GM18907 (cell line): ENCODE data around the gene ADGRD2.

Experiments used
- ATAC-seq: cut with Tn5 transposase; IDR thresholded peaks from one replicate; pipeline ENCODE4 v1.9.1; 2021; ENCODE audit warnings: mild to moderate bottlenecking, moderate library complexity; ENCODE audit not compliant: unreplicated experiment

The ADGRD2 gene

GRCh38 chr9:124495126-124496074 is 45.1 kb downstream of the ADGRD2 start:
- ATAC-seq = no peak

- ATAC-seq = no peak
These were observed 45.8 kb downstream of the ADGRD2 start for GRCh38 chr9:124496075-124496449.

- no peak for ATAC-seq
These were observed 46.2 kb downstream of the ADGRD2 start for GRCh38 chr9:124496463-124496862.

DNA sequence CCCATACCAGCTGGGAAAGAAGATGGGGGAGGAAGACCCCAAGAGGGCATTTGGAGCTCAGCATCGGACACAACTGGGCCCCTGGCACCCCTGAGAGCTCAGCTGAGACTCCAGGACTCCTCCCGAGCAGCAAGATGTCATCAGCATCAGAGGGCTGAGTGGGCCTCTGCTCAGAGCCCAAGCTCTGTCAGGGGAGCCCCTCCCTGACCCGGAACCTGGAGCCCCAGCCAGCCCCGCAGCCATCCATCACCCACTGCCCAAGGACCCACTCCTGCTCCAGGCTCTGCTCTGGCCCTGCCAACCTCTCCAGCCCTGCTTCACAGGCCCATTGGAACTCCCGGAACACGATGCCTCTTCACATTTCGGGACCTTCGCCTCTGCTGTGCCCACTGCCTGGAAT is 47.2 kb downstream of the ADGRD2 start:
- ATAC-seq = no peak

DNA sequence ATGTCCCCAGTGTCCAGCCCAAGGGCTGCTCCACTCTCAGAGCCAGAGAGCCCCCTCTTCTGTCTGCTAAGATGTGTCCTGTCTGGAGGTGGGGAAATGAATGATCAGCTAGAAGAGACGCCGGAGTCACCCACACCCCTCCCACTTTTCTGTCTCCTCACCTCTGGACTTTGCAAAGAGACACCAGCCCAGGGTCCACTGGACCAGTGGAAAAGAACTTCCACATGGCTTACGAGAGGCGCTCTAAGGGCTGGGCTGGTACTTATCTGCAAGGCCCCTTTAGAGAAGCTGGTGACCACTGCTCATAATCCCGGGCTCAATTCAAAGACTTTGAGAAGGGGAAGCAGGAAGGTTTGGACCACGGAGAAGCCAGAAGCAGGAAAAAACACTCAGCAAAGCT is 47.8 kb downstream of the ADGRD2 start:
- ATAC-seq = no peak

DNA sequence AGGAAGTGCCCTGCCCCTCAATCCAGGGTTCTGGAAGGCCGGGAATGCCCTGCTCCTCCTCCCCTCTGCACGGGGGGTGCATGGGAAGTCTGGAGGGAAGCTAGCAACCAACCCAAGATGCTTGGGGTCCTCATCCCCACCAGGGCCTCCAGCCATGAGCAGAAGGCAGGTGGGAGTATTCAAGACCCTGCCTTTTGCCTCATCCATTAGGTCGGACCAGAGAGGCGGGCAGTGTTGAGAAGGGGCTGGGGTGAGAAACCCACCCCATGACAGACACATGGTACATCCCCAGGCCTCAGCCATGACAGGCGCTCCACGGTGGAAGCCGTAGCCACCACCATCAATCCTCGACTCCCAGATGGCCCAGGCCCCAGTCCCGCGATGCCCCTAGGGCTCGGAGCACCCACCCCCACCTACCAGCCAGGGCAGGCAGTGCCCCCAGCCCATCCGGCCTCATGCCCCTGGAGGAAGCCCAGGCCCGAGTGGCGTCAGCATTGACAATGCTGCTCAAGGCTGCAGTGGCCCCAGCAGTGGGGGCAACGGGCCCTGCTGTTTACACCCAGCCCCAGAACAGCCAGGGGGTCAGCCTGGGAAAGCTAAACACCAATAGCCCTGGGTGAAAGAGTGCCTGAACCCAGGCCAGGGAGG is 48.4 kb downstream of the ADGRD2 start:
- ATAC-seq = no peak

GRCh38 chr9:124499216-124499615 is 49.0 kb downstream of the ADGRD2 start:
- no peak for ATAC-seq

DNA sequence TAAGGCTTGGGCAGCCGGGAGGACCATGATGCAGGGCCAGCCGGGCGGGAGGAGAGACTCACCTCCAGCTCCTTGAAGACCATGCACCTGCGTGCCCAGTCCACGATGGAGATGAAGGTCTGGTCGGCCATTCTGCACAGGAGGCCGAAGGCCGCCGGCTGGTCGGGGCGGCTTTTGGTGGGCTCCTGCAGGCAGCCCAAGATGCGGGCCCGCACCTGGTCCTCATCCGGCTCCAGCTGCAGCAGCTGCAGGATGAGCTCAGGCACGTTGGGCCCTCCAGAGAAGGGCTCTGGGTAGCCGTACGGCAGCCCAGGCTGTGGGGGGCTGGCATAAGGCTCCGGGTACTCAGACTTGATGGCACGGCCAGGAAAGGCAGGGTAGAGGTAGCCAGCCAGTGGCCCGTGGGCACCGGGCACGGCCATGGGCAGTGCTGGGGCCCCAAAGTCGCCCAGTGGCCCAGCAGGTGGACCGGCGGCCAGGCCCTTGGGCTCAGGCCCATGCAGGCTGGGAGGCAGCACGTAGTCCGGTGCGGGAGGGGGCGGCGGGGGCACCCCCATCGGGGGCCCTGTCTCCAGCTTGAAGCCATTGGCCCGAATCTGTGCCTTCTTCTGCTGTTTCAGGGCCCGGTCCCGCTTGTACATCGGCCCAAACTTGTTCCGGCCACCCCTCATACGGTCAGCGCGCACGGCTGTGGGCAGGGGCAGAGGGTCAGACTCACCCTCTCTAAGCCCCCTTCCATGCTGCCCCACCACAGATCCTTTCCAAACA is 50.0 kb downstream of the ADGRD2 start:
- ATAC-seq = no peak

GRCh38 chr9:124500796-124501611 is 50.8 kb downstream of the ADGRD2 start:
- ATAC-seq = no peak

- no peak for ATAC-seq
These were observed 51.6 kb downstream of the ADGRD2 start for GRCh38 chr9:124501771-124502320.

DNA sequence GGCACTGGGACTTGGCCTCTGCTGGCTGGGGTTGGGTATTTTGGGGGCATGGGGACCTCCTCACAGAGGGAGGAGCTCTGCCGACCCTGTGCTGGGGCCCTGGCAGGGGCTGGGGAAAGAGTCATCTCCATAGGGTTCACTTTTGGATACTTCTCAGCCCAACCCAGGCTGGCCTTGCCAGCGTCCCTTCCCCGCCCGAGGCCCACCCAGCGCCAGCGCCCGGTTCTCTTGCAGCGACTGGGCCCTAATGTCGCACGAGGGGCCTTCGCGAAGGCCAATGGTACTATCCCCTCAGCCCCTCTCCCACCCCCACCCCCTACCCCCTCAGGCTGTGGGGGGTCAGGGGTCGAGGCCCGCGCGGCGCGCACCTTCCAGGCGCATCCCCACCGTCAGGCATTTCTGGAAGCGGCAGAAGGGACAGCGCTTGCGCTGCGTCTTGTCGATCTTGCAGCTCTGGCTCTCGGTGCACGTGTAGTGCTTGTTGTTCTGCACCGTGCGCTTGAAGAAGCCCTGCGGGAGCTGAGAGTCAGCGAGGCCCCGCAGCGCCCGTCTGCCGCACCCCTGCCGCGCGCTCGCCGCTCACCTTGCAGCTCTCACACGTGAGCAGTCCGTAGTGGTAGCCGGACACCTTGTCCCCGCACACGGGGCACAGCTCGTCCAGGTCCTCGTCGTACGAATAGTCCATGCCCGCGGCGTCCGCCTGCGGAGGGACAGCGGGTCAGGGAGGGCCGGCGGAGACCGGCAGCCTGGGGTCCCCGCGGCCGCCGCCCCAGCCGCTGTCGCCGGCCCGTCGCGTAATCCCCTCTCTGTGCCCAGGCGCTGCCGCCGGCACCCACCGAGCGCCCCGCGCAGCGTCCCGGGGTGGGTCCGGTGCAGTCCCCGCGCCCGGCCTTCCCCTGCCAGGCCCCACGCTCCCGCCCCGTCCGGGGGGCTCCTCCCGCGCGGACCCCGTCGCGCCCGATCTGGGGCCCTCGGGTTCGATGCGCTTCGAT is 52.8 kb downstream of the ADGRD2 start:
- ATAC-seq = no peak

GRCh38 chr9:124503713-124504529 is 53.7 kb downstream of the ADGRD2 start:
- ATAC-seq = no peak

DNA sequence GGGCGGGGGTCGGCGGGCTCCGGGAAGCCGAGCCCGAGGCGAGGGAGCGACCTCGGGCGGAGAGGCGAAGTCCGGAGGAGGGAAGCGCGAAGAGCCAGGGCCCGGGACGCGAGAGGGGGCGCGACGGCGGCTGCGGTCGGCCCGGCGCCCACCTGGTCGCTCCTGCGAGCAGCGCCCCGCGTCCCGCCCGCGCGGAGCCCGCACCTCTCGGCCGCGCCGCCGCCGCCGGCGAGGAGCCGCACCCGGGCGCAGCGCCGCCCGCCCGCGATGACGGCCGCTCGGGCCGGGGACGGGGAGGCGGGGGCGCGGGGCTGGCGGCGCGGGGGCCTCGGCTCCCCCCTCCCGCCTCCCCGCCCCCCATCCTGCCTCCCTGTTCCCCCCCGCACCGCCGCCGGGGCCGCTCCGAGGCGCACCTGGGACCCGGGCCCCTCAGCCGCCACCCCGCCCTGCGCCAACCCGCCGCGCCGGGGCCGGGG is 54.3 kb downstream of the ADGRD2 start:
- no peak for ATAC-seq

- ATAC-seq = no peak
These were observed 55.0 kb downstream of the ADGRD2 start for GRCh38 chr9:124505006-124505900.

GRCh38 chr9:124505901-124506346 is 55.7 kb downstream of the ADGRD2 start:
- no peak for ATAC-seq

DNA sequence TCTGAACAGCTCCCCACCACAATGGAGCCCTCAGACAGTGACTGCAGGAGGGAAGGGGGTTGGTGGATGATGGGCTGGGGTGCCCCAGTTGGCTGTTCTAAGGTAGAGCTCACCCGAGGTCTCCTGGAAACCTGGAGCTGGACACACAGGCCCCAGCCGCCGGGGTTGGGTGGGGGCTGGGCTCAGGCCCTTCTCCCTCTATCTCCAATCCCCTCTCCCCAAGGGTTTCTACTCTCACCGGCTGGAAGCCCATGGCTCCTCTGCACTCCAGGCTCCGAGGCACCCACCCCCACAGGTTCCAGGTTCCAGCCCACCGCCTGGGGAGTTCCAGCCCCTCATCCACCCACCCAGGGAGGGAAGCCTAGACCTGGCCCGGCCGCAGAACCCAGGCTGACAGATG is 56.2 kb downstream of the ADGRD2 start:
- no peak for ATAC-seq
